ENCODE data around the gene CLDN5. TPM values are rescaled to one million over a fixed set of nuclear protein-coding genes. Genes with fewer than 3 reads are reported as not detected.

CLDN5 gene
- total and polyA plus RNA-seq, 2 experiments from 2014 or later = 2.0 to 3.2 TPM

DNA sequence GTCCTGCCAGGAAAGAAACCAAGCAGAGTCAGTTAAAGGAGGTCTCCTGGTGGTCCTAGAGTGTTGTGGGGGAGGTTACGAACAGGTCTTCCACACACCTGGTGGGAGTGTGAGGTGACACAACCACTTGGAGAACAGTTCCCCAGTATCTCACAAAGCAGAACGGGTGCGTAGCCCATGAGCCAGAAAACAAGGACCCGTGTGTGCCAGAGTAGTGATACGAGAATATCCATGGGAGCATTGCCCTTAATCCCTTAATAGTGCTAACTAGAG, 21.7 kb upstream of the CLDN5 start (continued):
- TF ChIP-seq, protein P1, sequence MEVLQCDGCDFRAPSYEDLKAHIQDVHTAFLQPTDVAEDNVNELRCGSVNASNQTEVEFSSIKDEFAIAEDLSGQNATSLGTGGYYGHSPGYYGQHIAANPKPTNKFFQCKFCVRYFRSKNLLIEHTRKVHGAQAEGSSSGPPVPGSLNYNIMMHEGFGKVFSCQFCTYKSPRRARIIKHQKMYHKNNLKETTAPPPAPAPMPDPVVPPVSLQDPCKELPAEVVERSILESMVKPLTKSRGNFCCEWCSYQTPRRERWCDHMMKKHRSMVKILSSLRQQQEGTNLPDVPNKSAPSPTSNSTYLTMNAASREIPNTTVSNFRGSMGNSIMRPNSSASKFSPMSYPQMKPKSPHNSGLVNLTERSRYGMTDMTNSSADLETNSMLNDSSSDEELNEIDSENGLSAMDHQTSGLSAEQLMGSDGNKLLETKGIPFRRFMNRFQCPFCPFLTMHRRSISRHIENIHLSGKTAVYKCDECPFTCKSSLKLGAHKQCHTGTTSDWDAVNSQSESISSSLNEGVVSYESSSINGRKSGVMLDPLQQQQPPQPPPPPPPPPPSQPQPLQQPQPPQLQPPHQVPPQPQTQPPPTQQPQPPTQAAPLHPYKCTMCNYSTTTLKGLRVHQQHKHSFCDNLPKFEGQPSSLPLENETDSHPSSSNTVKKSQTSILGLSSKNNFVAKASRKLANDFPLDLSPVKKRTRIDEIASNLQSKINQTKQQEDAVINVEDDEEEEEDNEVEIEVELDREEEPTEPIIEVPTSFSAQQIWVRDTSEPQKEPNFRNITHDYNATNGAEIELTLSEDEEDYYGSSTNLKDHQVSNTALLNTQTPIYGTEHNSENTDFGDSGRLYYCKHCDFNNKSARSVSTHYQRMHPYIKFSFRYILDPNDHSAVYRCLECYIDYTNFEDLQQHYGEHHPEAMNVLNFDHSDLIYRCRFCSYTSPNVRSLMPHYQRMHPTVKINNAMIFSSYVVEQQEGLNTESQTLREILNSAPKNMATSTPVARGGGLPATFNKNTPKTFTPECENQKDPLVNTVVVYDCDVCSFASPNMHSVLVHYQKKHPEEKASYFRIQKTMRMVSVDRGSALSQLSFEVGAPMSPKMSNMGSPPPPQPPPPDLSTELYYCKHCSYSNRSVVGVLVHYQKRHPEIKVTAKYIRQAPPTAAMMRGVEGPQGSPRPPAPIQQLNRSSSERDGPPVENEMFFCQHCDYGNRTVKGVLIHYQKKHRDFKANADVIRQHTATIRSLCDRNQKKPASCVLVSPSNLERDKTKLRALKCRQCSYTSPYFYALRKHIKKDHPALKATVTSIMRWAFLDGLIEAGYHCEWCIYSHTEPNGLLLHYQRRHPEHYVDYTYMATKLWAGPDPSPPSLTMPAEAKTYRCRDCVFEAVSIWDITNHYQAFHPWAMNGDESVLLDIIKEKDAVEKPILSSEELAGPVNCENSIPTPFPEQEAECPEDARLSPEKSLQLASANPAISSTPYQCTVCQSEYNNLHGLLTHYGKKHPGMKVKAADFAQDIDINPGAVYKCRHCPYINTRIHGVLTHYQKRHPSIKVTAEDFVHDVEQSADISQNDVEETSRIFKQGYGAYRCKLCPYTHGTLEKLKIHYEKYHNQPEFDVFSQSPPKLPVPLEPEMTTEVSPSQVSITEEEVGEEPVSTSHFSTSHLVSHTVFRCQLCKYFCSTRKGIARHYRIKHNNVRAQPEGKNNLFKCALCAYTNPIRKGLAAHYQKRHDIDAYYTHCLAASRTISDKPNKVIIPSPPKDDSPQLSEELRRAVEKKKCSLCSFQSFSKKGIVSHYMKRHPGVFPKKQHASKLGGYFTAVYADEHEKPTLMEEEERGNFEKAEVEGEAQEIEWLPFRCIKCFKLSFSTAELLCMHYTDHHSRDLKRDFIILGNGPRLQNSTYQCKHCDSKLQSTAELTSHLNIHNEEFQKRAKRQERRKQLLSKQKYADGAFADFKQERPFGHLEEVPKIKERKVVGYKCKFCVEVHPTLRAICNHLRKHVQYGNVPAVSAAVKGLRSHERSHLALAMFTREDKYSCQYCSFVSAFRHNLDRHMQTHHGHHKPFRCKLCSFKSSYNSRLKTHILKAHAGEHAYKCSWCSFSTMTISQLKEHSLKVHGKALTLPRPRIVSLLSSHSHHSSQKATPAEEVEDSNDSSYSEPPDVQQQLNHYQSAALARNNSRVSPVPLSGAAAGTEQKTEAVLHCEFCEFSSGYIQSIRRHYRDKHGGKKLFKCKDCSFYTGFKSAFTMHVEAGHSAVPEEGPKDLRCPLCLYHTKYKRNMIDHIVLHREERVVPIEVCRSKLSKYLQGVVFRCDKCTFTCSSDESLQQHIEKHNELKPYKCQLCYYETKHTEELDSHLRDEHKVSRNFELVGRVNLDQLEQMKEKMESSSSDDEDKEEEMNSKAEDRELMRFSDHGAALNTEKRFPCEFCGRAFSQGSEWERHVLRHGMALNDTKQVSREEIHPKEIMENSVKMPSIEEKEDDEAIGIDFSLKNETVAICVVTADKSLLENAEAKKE (CRISPR knock-in tag; IDR thresholded peaks at IDR 0.05) = no peak
- TF ChIP-seq STAT1 (IDR thresholded peaks at IDR 0.05; ENCODE audit: unreplicated experiment) (no peak), ZNF331 (CRISPR knock-in tag; IDR thresholded peaks at IDR 0.05; ENCODE audit: low read depth) (no peak), CREB1 (CRISPR knock-in tag; IDR thresholded peaks at IDR 0.05; ENCODE audit: low read depth) (no peak), POLR2AphosphoS5 (IDR thresholded peaks at IDR 0.05; ENCODE audit: low read depth) (no peak), JUNB (IDR thresholded peaks at IDR 0.05; ENCODE audit: unreplicated experiment) (no peak), EZH2 (IDR thresholded peaks at IDR 0.05; ENCODE audit: low read depth, unreplicated experiment) (no peak)
- TF ChIP-seq, protein P2, sequence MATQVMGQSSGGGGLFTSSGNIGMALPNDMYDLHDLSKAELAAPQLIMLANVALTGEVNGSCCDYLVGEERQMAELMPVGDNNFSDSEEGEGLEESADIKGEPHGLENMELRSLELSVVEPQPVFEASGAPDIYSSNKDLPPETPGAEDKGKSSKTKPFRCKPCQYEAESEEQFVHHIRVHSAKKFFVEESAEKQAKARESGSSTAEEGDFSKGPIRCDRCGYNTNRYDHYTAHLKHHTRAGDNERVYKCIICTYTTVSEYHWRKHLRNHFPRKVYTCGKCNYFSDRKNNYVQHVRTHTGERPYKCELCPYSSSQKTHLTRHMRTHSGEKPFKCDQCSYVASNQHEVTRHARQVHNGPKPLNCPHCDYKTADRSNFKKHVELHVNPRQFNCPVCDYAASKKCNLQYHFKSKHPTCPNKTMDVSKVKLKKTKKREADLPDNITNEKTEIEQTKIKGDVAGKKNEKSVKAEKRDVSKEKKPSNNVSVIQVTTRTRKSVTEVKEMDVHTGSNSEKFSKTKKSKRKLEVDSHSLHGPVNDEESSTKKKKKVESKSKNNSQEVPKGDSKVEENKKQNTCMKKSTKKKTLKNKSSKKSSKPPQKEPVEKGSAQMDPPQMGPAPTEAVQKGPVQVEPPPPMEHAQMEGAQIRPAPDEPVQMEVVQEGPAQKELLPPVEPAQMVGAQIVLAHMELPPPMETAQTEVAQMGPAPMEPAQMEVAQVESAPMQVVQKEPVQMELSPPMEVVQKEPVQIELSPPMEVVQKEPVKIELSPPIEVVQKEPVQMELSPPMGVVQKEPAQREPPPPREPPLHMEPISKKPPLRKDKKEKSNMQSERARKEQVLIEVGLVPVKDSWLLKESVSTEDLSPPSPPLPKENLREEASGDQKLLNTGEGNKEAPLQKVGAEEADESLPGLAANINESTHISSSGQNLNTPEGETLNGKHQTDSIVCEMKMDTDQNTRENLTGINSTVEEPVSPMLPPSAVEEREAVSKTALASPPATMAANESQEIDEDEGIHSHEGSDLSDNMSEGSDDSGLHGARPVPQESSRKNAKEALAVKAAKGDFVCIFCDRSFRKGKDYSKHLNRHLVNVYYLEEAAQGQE (IDR thresholded peaks at IDR 0.05; ENCODE audit: unreplicated experiment) = no peak
- TF ChIP-seq, protein P3, sequence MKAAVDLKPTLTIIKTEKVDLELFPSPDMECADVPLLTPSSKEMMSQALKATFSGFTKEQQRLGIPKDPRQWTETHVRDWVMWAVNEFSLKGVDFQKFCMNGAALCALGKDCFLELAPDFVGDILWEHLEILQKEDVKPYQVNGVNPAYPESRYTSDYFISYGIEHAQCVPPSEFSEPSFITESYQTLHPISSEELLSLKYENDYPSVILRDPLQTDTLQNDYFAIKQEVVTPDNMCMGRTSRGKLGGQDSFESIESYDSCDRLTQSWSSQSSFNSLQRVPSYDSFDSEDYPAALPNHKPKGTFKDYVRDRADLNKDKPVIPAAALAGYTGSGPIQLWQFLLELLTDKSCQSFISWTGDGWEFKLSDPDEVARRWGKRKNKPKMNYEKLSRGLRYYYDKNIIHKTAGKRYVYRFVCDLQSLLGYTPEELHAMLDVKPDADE (IDR thresholded peaks at IDR 0.05) = no peak
